ENCODE measurements around the gene DOCK8.

Gene DOCK8

DNA sequence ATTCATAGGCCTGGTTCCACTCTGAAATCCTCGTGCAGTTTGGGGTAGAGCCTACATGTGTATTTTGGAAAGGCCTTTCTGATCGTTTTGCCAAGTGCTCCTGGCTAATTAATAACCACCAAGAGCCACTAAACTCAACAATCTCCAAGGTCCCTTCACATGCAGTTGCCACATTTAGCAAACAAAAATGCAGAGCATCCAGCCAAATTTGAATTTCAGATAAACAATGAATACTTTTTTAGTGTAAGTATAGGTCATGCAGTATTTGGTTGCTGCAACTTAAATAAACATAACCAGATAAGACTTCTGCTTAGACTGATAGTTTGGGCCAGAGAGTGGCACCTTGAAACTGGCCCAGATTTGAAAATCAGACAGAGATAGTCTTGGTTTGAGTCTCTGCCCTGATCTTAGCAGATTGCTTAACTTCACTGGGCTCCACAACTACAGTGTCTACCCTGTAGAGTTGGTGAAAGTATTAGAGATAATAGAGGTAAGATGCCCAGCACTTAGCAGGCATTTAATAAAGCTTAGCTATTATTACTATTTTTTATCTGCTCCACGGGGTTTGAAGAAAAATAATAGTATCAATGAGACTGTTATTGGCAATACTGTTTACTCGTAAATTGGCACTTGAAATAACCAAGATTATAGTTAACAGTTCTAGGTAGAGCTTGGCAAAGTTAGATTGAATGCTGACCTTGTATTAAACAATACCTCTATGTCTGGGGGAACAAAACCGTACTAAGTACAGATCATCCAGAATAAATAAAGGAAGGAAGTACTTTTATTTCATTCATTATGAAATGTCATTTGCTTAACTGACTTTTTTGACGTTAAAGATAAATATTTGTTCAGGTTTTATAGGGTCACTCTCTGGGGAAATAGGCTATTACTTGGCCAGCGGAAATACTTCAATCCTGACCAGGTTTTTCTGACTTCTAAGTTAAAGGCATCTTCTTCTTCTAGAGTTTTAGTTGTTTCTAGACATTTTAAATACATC is 274.8 kb downstream of the DOCK8 start:
- no peak for DNase-seq (ENCODE audit: low read depth)
- H3K4me3 ChIP-seq (ENCODE audit: control insufficient read depth, low read depth, low read length): no peak overlapping the region
- TF ChIP-seq, protein P1, sequence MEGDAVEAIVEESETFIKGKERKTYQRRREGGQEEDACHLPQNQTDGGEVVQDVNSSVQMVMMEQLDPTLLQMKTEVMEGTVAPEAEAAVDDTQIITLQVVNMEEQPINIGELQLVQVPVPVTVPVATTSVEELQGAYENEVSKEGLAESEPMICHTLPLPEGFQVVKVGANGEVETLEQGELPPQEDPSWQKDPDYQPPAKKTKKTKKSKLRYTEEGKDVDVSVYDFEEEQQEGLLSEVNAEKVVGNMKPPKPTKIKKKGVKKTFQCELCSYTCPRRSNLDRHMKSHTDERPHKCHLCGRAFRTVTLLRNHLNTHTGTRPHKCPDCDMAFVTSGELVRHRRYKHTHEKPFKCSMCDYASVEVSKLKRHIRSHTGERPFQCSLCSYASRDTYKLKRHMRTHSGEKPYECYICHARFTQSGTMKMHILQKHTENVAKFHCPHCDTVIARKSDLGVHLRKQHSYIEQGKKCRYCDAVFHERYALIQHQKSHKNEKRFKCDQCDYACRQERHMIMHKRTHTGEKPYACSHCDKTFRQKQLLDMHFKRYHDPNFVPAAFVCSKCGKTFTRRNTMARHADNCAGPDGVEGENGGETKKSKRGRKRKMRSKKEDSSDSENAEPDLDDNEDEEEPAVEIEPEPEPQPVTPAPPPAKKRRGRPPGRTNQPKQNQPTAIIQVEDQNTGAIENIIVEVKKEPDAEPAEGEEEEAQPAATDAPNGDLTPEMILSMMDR (IDR thresholded peaks at IDR 0.05; ENCODE audit: control insufficient read depth, insufficient read depth, low read depth, low read length, missing control alignments): no peak

GRCh38 chr9:494764-495163 is 280.1 kb downstream of the DOCK8 start:
- no peak overlapping the region for H3K4me3 ChIP-seq (ENCODE audit: control insufficient read depth, low read depth, low read length)
- TF ChIP-seq, protein P1 (IDR thresholded peaks at IDR 0.05; ENCODE audit: control insufficient read depth, insufficient read depth, low read depth, low read length, missing control alignments): no peak
- DNase-seq (ENCODE audit: low read depth): no peak

GRCh38 chr9:495739-496138 is 281.1 kb downstream of the DOCK8 start:
- no peak for DNase-seq (ENCODE audit: low read depth)
- TF ChIP-seq, protein P1 (IDR thresholded peaks at IDR 0.05; ENCODE audit: control insufficient read depth, insufficient read depth, low read depth, low read length, missing control alignments): no peak
- H3K4me3 ChIP-seq (ENCODE audit: control insufficient read depth, low read depth, low read length): no peak overlapping the region

DNA sequence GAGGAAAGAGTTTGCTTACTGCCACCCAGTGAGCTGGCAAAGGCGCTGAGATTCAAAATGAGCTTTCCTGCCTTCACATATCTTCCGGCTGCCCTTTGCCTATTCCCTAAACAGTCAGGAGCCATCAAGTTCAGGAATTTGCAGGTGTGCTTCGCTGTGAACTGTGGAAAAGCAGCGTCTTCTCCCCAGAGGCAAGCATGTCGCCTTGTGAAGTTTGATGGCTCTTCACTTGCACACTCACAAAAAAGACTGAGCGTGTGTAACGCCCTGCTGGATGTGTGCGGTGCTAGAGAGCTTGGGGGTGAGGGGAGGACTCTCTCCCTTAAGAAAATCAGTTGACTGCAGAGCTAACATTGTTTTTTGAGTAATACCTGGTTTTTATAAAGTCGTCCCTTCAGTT is 288.7 kb downstream of the DOCK8 start:
- TF ChIP-seq, protein P1 (IDR thresholded peaks at IDR 0.05; ENCODE audit: control insufficient read depth, insufficient read depth, low read depth, low read length, missing control alignments): no peak
- DNase-seq (ENCODE audit: low read depth): no peak
- H3K4me3 ChIP-seq (ENCODE audit: control insufficient read depth, low read depth, low read length): no peak overlapping the region

DNA sequence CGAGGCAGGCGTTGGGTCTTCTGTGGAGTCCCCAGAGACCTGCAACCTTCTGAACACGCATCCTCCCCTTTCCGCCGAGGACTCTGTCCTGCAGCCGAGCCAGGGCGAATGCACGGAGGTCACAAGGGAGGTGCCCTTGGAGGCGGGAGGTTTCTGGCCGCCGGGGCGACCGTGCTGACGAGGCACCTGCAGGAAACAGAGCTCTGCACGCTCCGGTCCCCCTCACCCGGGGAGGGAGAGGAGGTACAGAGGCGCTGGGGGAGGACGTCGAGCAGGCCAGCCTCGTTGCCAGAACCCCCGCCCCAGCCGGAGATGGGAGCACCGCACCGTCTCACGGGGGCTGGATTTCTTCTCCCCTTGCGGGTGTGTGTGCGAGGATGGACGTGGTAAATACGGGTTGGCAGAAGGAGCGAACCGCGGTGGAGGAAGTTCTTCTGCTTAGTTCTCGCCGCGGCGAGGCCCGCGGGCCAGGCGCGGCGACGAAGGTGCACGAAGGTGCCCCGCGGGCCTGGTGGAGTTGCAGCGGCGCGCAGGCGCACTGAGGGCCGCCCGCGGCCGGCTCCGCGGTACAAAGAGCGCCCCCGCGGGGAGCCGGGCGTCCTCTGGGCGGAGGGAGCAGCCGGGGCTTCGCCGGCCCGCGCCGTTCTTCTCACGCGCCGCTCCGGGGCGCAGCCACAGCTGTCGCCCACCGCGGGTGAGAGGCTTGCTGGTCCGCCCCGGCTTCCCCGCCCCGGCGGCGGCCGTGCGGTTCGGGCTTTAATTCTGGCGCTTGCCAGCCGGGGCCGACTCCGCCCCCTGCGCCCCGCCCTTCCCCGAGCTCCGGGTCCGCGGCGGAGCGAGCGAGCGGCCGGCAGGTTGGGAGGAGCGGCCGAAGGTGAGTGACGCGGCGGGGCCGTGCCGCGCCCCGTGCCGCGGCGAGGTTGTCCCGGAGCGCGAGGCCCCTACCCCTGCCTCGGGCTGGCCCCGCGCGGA is 289.5 kb downstream of the DOCK8 start, which contains the start of gene KANK1:
KANK1 (plus strand) TSS at position 815 of the 972 bp plus-strand sequence.
- DNase-seq (ENCODE audit: low read depth): no peak
- peak within 1 kb of the TSS; percentile 31 for H3K4me3 ChIP-seq (ENCODE audit: control insufficient read depth, low read depth, low read length)
- TF ChIP-seq, protein P1 (IDR thresholded peaks at IDR 0.05; ENCODE audit: control insufficient read depth, insufficient read depth, low read depth, low read length, missing control alignments): no peak
